ENCODE measurements around the gene MYPOP. TPM values are rescaled to one million over a fixed set of nuclear protein-coding genes. Genes with fewer than 3 reads are reported as not detected.

MYPOP gene
- total and polyA plus RNA-seq, 9 of the 15 experiments (the other 6 are each of a cell fraction or from before 2014, with no cell fraction given): 0.32 to 7.6 (median 1.6) TPM

- H3K4me1 ChIP-seq (replicated peaks in 1 of 2; ENCODE audit: control insufficient read depth in 2 of 2, insufficient read depth in 2 of 2, low read length in 2 of 2): peaks cover 0 to 18% of the 10 kb centered on the region in 2 experiments; a peak in 3 of 5 replicates
- intact Hi-C loops (cut with micrococcal nuclease): no loop called here
- peaks cover 2 to 6% of the 10 kb centered on the region in 2 experiments; a peak in 3 of 5 replicates for H3K27me3 ChIP-seq (ENCODE audit: control insufficient read depth in 2 of 2, insufficient read depth in 2 of 2, low read length in 2 of 2)
- no peak overlapping the region for H3K9ac ChIP-seq (ENCODE audit: insufficient read depth in 1 of 2, low read depth in 2 of 2, low read length in 2 of 2)
- DNase-seq (ENCODE audit: extremely low read depth in 1 of 4, low spot score in 3 of 4): no peak
- FAIRE-seq: no peak
- no peak overlapping the region for H3K4me3 ChIP-seq
- no TSS peak for BruUV-seq (replicated peaks)
- H3K4me2 ChIP-seq (ENCODE audit: insufficient read depth, low read length): no peak overlapping the region
- CTCF ChIA-PET (ENCODE audit: low intra/inter-chr PET ratio): no interaction called here
- no peaks in the 10 kb centered on the region for H3K9me1 ChIP-seq (ENCODE audit: control insufficient read depth, insufficient read depth, low read length)
- no peak for ATAC-seq
- H3K36me3 ChIP-seq (ENCODE audit: control insufficient read depth, insufficient read depth, low read length): no peaks in the 10 kb centered on the region
- POLR2A ChIA-PET: no interaction called here
- 26% methylated on average over 3 of the region's 3 CpGs for WGBS (ENCODE audit: insufficient coverage, low coverage, missing lambda C conversion rate)
- H3K27ac ChIP-seq (ENCODE audit: extremely low read depth, low read depth, low read length): no peak overlapping the region
- H2AFZ ChIP-seq (ENCODE audit: low read depth, low read length): no peak overlapping the region
- H4K20me1 ChIP-seq (replicated peaks; ENCODE audit: control insufficient read depth, insufficient read depth, low read length): no peaks in the 10 kb centered on the region
- peaks cover 9% of the 10 kb centered on the region for H3K79me2 ChIP-seq (ENCODE audit: control insufficient read depth, insufficient read depth, low read length)
- H3K9me3 ChIP-seq (replicated peaks; ENCODE audit: control insufficient read depth, insufficient read depth, low read depth, low read length): no peaks in the 10 kb centered on the region
- in situ Hi-C loops (cut with MboI): no loop called here
- TF ChIP-seq, protein P1, sequence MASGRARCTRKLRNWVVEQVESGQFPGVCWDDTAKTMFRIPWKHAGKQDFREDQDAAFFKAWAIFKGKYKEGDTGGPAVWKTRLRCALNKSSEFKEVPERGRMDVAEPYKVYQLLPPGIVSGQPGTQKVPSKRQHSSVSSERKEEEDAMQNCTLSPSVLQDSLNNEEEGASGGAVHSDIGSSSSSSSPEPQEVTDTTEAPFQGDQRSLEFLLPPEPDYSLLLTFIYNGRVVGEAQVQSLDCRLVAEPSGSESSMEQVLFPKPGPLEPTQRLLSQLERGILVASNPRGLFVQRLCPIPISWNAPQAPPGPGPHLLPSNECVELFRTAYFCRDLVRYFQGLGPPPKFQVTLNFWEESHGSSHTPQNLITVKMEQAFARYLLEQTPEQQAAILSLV (tag; IDR thresholded peaks at IDR 0.05): no peak
- TF ChIP-seq DEAF1 (CRISPR knock-in tag; IDR thresholded peaks at IDR 0.05) (no peak), XRCC4 (IDR thresholded peaks at IDR 0.05; ENCODE audit: extremely low read depth, insufficient read depth, insufficient read length) (no peak), PHTF2 (CRISPR knock-in tag; IDR thresholded peaks at IDR 0.05) (no peak), NR2C1 (IDR thresholded peaks at IDR 0.05) (no peak), NR2C1 (tag; IDR thresholded peaks at IDR 0.05) (no peak), SAFB2 (IDR thresholded peaks at IDR 0.05; ENCODE audit: borderline replicate concordance, low read depth, low read length, severe bottlenecking) (no peak), MAFG (tag; conservative IDR thresholded peaks at IDR 0.05) (no peak), THRAP3 (IDR thresholded peaks at IDR 0.05; ENCODE audit: borderline replicate concordance) (no peak)
- TF ChIP-seq, protein P2, sequence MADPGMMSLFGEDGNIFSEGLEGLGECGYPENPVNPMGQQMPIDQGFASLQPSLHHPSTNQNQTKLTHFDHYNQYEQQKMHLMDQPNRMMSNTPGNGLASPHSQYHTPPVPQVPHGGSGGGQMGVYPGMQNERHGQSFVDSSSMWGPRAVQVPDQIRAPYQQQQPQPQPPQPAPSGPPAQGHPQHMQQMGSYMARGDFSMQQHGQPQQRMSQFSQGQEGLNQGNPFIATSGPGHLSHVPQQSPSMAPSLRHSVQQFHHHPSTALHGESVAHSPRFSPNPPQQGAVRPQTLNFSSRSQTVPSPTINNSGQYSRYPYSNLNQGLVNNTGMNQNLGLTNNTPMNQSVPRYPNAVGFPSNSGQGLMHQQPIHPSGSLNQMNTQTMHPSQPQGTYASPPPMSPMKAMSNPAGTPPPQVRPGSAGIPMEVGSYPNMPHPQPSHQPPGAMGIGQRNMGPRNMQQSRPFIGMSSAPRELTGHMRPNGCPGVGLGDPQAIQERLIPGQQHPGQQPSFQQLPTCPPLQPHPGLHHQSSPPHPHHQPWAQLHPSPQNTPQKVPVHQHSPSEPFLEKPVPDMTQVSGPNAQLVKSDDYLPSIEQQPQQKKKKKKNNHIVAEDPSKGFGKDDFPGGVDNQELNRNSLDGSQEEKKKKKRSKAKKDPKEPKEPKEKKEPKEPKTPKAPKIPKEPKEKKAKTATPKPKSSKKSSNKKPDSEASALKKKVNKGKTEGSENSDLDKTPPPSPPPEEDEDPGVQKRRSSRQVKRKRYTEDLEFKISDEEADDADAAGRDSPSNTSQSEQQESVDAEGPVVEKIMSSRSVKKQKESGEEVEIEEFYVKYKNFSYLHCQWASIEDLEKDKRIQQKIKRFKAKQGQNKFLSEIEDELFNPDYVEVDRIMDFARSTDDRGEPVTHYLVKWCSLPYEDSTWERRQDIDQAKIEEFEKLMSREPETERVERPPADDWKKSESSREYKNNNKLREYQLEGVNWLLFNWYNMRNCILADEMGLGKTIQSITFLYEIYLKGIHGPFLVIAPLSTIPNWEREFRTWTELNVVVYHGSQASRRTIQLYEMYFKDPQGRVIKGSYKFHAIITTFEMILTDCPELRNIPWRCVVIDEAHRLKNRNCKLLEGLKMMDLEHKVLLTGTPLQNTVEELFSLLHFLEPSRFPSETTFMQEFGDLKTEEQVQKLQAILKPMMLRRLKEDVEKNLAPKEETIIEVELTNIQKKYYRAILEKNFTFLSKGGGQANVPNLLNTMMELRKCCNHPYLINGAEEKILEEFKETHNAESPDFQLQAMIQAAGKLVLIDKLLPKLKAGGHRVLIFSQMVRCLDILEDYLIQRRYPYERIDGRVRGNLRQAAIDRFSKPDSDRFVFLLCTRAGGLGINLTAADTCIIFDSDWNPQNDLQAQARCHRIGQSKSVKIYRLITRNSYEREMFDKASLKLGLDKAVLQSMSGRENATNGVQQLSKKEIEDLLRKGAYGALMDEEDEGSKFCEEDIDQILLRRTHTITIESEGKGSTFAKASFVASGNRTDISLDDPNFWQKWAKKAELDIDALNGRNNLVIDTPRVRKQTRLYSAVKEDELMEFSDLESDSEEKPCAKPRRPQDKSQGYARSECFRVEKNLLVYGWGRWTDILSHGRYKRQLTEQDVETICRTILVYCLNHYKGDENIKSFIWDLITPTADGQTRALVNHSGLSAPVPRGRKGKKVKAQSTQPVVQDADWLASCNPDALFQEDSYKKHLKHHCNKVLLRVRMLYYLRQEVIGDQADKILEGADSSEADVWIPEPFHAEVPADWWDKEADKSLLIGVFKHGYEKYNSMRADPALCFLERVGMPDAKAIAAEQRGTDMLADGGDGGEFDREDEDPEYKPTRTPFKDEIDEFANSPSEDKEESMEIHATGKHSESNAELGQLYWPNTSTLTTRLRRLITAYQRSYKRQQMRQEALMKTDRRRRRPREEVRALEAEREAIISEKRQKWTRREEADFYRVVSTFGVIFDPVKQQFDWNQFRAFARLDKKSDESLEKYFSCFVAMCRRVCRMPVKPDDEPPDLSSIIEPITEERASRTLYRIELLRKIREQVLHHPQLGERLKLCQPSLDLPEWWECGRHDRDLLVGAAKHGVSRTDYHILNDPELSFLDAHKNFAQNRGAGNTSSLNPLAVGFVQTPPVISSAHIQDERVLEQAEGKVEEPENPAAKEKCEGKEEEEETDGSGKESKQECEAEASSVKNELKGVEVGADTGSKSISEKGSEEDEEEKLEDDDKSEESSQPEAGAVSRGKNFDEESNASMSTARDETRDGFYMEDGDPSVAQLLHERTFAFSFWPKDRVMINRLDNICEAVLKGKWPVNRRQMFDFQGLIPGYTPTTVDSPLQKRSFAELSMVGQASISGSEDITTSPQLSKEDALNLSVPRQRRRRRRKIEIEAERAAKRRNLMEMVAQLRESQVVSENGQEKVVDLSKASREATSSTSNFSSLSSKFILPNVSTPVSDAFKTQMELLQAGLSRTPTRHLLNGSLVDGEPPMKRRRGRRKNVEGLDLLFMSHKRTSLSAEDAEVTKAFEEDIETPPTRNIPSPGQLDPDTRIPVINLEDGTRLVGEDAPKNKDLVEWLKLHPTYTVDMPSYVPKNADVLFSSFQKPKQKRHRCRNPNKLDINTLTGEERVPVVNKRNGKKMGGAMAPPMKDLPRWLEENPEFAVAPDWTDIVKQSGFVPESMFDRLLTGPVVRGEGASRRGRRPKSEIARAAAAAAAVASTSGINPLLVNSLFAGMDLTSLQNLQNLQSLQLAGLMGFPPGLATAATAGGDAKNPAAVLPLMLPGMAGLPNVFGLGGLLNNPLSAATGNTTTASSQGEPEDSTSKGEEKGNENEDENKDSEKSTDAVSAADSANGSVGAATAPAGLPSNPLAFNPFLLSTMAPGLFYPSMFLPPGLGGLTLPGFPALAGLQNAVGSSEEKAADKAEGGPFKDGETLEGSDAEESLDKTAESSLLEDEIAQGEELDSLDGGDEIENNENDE (IDR thresholded peaks at IDR 0.05; ENCODE audit: low read depth, low read length): no peak
These were observed 3.8 kb upstream of the MYPOP start for GRCh38 chr19:45906221-45906620.
